Brain microvascular endothelial cell (primary cell): ENCODE data around the gene ACKR4.

Experiments used
- DNase-seq: peaks from one replicate; pipeline ENCODE4 v3.0.0-alpha.2; 2020
- H3K27ac ChIP-seq: fragments of 250-450 bp; sonication (Bioruptor Pico); 2 replicates; pipeline ENCODE4 v1.5.1; 2020; ENCODE audit warnings: mild to moderate bottlenecking, moderate library complexity
- H3K27me3 ChIP-seq: fragments of 250-450 bp; sonication (Bioruptor Pico); replicated peaks from 2 replicates; pipeline ENCODE4 v1.5.1; 2020; ENCODE audit warnings: mild to moderate bottlenecking
- H3K36me3 ChIP-seq: fragments of 250-450 bp; sonication (Bioruptor Pico); replicated peaks from 2 replicates; pipeline ENCODE4 v1.5.1; 2020; ENCODE audit warnings: mild to moderate bottlenecking
- H3K4me3 ChIP-seq: 2 replicates; pipeline ENCODE4 v1.5.1; 2011; ENCODE audit warnings: low read depth, mild to moderate bottlenecking, control low read depth, low read length, moderate library complexity
- in situ Hi-C: cut with HindIII; loops from 2 replicates; pipeline ENCODE4 v1.10.0; 2017; ENCODE audit warnings: low sequenced_read_pairs, low pct_ligation_motif_present
- TF ChIP-seq, protein P1 (sequence below): IDR thresholded peaks from 2 replicates; pipeline ENCODE4 v1.5.1; 2011; ENCODE audit warnings: low read depth, mild to moderate bottlenecking, moderate library complexity, low read length, control low read depth, inconsistent platforms; ENCODE audit errors: missing control alignments

Gene ACKR4

DNA sequence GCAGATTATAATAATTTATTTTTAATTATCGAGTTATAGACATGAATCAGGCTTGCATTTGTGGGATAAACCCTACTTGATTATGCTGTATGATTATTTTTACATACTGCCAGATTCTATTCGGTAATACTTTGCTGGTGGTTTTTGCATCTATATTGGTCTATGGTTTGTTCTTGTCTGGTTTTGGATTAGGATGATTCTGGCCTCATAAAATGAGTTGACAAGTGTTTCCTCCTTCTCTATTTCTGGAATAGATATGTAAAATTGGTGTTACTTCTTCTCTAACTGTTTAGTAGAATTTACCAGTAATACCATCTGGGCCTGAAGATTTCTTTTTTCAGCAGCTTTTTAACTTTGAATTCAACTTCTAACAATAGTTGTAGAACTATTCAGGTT is 33.0 kb upstream of the ACKR4 start:
- TF ChIP-seq, protein P1, sequence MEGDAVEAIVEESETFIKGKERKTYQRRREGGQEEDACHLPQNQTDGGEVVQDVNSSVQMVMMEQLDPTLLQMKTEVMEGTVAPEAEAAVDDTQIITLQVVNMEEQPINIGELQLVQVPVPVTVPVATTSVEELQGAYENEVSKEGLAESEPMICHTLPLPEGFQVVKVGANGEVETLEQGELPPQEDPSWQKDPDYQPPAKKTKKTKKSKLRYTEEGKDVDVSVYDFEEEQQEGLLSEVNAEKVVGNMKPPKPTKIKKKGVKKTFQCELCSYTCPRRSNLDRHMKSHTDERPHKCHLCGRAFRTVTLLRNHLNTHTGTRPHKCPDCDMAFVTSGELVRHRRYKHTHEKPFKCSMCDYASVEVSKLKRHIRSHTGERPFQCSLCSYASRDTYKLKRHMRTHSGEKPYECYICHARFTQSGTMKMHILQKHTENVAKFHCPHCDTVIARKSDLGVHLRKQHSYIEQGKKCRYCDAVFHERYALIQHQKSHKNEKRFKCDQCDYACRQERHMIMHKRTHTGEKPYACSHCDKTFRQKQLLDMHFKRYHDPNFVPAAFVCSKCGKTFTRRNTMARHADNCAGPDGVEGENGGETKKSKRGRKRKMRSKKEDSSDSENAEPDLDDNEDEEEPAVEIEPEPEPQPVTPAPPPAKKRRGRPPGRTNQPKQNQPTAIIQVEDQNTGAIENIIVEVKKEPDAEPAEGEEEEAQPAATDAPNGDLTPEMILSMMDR, result no peak
- H3K4me3 ChIP-seq, result no peak overlapping the region
- H3K27me3 ChIP-seq, result no peaks in the 10 kb centered on the region
- in situ Hi-C loops, result no loop called here
- H3K36me3 ChIP-seq, result no peaks in the 10 kb centered on the region
- no peak for DNase-seq
- H3K27ac ChIP-seq, result no peak overlapping the region

DNA sequence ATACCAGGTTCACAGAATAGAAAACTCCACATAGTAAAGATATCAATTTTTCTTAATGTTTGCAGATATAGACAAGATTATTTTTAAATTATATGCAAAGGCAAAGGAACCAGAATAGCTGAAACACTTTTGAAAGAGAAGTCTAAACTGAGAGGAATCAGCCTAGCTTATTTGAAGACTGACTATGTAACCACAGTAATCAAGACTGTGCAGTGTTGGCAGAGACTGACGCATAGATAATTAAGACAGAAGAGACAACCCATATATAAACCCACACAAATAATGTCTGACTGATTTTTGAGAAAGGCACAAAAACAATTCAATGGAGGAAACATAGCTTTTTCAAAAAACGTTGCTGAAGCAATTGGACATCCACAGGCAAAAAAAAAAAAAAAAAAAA is 28.6 kb upstream of the ACKR4 start:
- TF ChIP-seq, protein P1, result no peak
- H3K4me3 ChIP-seq, result no peak overlapping the region
- H3K27me3 ChIP-seq, result no peaks in the 10 kb centered on the region
- DNase-seq, result no peak
- no peak overlapping the region for H3K27ac ChIP-seq
- no peaks in the 10 kb centered on the region for H3K36me3 ChIP-seq
- in situ Hi-C loops, result no loop called here

DNA sequence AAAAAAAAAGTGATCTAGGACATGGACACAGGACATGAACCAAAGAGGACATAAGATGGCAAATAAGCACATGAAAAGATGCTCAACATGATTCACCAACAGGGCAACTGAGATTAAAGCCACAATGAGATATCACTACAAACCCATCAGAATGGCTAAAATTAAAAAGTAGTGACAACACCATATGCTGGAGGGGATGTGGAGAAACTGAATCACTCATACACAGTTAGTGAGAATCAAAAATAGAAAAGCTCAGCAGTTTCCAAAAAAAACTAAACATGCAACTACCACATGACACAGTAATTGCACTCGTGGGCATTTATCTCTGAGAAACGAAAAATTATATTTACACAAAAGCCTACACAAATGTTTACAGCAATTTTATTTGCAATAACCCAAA is 27.9 kb upstream of the ACKR4 start:
- DNase-seq, result no peak
- Histone ChIP-seq H3K4me3 (no peak overlapping the region), H3K27me3 (no peaks in the 10 kb centered on the region), H3K27ac (no peak overlapping the region), H3K36me3 (no peaks in the 10 kb centered on the region)
- in situ Hi-C loops, result no loop called here
- TF ChIP-seq, protein P1, result no peak

DNA sequence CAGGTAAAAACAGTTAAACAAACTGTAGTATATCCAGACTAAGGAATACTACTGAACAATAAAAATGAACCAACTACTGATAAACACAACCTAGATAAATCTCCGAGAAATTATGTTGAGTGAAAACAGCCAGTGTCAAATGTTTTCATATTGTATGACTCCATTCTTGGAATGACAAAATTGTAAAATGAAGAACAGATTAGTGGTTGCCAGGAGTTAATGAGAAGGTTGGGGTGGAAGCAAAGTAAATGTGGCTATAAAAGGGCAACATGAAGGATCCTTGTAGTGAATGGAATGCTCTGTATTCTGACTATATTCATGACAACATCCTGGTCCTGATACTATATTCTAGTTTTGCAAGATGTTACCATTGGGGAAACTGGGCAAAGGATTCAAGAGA is 27.5 kb upstream of the ACKR4 start:
- TF ChIP-seq, protein P1, result no peak
- Histone ChIP-seq H3K36me3 (no peaks in the 10 kb centered on the region), H3K27ac (no peak overlapping the region), H3K27me3 (no peaks in the 10 kb centered on the region), H3K4me3 (no peak overlapping the region)
- DNase-seq, result no peak
- in situ Hi-C loops, result no loop called here

DNA sequence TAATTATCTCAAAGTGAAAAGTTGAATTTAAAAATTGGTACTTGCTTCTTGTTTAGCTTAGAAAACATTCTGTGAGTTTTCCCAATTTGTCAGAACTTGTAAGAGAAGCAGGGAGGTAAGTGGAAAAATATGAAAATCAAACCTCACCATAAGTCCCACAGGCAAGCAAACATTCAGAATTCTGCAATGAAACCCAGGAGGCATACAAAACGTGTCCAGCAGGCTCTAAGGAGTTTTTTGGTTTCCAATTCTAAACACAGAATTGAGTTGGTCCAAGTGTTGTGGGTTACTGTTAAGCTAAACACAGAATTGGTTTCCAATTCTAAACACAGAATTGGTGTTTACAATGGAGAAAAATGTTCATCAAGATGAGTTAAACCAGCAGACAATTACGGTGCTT is 27.1 kb upstream of the ACKR4 start:
- no peak for DNase-seq
- Histone ChIP-seq H3K4me3 (no peak overlapping the region), H3K36me3 (no peaks in the 10 kb centered on the region), H3K27me3 (no peaks in the 10 kb centered on the region), H3K27ac (no peak overlapping the region)
- TF ChIP-seq, protein P1, result no peak
- in situ Hi-C loops, result no loop called here

DNA sequence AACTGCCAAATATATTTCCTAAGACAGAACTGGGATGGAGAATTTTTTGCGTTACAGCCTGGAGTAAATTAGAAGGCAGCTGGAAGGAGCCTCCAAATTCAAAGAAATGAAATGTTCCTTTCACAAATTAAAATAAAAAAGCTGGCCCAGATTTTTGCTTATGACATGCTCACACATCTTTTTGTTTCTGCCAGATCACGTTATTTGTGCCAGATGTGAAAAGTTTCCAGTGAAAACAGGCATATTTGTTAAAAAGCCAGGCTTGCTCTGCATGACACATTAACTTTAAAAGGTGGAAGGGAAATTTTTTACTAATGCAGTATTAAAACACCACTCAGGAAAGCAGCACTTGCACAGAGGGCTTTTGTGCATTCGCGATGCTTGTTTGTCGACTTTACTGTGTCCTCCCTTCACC is 23.3 kb upstream of the ACKR4 start:
- no peak for DNase-seq
- TF ChIP-seq, protein P1, result no peak
- Histone ChIP-seq H3K36me3 (peaks cover 5% of the 10 kb centered on the region), H3K27ac (no peak overlapping the region), H3K27me3 (no peaks in the 10 kb centered on the region), H3K4me3 (no peak overlapping the region)
- in situ Hi-C loops, result no loop called here
